Rectal smooth muscle tissue (tissue), 1 donor: ENCODE results near the gene ACAN.

Source experiments
- H3K27ac ChIP-seq: one replicate; pipeline ENCODE4 v1.7.0; 2013; ENCODE audit warnings: low read depth, low read length, inconsistent platforms
- H3K27me3 ChIP-seq: one replicate; pipeline ENCODE4 v1.7.0; 2013; ENCODE audit warnings: low read length; ENCODE audit not compliant: control insufficient read depth, insufficient read depth
- H3K36me3 ChIP-seq: one replicate; pipeline ENCODE4 v1.7.0; 2013; ENCODE audit warnings: low read length; ENCODE audit not compliant: control insufficient read depth, insufficient read depth
- H3K4me1 ChIP-seq: one replicate; pipeline ENCODE4 v1.7.0; 2013; ENCODE audit warnings: low read length; ENCODE audit not compliant: control insufficient read depth, insufficient read depth
- H3K4me3 ChIP-seq: one replicate; pipeline ENCODE4 v1.7.0; 2013; ENCODE audit warnings: low read length
- H3K9ac ChIP-seq: one replicate; pipeline ENCODE4 v1.7.0; 2013; ENCODE audit warnings: low read length

The ACAN gene

DNA sequence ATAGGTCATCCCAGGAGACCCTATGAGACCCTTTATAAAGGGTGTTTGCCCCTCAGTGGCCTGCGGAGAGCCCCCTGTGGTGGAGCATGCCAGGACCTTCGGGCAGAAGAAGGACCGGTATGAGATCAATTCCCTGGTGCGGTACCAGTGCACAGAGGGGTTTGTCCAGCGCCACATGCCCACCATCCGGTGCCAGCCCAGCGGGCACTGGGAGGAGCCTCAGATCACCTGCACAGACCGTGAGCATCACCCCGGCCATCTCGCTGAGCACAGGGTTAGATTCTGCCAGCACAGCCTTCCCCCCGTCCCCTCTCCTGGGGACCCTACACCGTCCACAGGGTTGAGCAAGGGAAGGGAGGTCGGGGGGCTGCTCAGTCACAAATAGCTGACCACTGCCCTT lies 70.5 kb downstream of the ACAN start:
- Histone ChIP-seq H3K4me1 (no peaks in the 10 kb centered on the region), H3K9ac (no peak overlapping the region), H3K36me3 (no peaks in the 10 kb centered on the region), H3K27me3 (peaks cover 2% of the 10 kb centered on the region), H3K4me3 (no peak overlapping the region), H3K27ac (no peak overlapping the region)

DNA sequence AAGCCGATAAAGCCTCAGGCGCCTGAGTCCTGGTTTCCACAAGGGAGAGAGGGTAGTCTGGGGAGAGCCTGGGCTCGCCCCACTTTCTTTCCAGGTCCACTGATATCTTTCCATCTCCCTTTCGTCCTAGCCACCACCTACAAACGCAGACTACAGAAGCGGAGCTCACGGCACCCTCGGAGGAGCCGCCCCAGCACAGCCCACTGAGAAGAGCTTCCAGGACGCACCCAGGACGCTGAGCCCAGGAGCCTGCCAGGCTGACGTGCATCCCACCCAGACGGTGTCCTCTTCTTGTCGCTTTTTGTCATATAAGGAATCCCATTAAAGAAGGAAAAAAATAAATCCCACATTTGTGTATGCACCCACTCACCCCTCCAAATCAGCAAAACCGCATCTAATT lies 71.0 kb downstream of the ACAN start:
- Histone ChIP-seq H3K27me3 (peaks cover 2% of the 10 kb centered on the region), H3K9ac (no peak overlapping the region), H3K27ac (no peak overlapping the region), H3K36me3 (no peaks in the 10 kb centered on the region), H3K4me3 (no peak overlapping the region), H3K4me1 (no peaks in the 10 kb centered on the region)

DNA sequence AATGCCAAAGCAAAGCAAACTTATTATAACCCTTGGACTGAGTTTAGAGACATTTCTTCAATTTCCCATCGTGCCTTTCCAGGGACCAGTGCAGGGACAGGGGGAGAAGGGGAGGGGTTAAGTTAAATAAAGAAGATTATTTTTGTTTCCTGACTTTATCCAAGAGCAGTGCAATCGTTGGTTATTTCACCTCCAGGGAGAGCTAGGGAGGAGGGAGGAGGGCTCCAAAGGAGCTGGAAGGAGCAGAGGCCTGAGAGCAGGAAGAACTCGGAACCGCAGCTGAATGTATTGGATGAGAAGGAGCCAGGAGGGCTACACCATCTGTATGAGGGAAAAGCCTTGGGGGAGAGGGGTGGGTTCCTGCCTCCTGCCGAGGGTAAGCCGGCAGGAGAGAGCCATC lies 71.4 kb downstream of the ACAN start:
- Histone ChIP-seq H3K9ac (no peak overlapping the region), H3K27me3 (peaks cover 2% of the 10 kb centered on the region), H3K36me3 (no peaks in the 10 kb centered on the region), H3K4me1 (no peaks in the 10 kb centered on the region), H3K27ac (no peak overlapping the region), H3K4me3 (no peak overlapping the region)

DNA sequence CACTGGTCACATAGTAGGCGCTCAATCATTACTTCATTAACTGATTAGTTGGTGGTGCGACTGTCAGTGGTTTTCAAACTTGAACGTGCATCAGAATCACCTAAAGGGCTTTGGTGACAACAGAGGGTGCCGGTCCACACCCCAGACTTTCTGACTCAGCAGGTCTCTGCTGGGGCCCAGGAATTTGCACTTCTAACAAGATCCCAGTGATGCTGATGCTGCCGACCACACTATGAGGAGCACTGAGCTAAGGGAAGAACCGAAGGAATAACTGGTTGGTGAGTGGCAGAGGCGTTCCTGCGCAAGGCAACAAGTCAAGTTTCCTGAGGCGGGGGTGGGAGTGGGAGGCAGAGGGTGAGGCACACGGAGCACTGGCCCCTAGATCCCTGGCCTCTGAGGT lies 73.3 kb downstream of the ACAN start:
- H3K9ac ChIP-seq = no peak overlapping the region

DNA sequence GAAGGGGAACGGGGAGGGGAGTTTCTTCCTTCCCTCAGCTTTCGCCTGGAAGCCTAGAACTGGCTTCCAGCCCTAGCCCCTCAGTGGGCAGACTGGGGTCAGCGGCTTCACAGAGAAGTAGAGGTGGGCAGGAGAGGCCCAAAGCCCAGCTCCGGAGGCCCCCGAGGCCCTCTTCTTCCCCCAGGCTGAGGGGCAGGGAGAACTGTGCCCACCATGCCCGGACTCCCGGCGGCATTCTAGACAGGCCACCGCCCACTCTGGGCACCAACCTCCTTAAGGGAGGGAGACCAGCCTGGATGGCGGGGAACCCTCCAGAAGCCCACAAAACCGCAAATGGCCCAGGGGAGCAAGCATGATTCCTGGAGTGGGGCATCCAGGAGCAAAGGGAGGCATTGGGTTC lies 74.2 kb downstream of the ACAN start:
- Histone ChIP-seq H3K27me3 (no peaks in the 10 kb centered on the region), H3K27ac (no peak overlapping the region), H3K36me3 (no peaks in the 10 kb centered on the region), H3K4me1 (no peaks in the 10 kb centered on the region), H3K9ac (no peak overlapping the region), H3K4me3 (no peak overlapping the region)

More for the DNA sequence above, 73.3 kb downstream of the ACAN start:
- Histone ChIP-seq H3K36me3 (no peaks in the 10 kb centered on the region), H3K27me3 (no peaks in the 10 kb centered on the region), H3K27ac (no peak overlapping the region), H3K4me1 (no peaks in the 10 kb centered on the region), H3K4me3 (no peak overlapping the region)

DNA sequence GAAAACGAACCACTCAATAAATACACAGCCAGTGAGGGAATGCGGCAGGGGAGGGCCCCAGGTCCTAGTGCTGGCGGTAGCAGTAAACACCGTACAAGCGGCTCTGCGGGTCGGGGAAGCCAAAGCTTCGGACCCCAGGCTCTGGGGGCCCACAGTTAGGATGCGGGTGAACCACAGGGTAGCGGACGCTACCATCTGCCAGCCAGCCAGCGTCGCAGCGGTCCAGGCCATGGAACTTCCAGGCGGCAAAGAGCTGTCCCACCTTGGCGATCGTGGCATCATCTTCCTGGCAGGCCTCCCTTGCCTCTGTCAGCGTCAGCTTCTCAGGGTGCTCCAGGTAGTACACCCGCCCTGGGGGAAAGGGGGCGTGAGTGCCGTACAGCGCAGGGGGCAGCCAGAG lies 74.7 kb downstream of the ACAN start:
- no peak overlapping the region for H3K4me3 ChIP-seq
- no peaks in the 10 kb centered on the region for H3K36me3 ChIP-seq
- no peaks in the 10 kb centered on the region for H3K27me3 ChIP-seq
- no peaks in the 10 kb centered on the region for H3K4me1 ChIP-seq
- H3K9ac ChIP-seq = no peak overlapping the region
- H3K27ac ChIP-seq = no peak overlapping the region

DNA sequence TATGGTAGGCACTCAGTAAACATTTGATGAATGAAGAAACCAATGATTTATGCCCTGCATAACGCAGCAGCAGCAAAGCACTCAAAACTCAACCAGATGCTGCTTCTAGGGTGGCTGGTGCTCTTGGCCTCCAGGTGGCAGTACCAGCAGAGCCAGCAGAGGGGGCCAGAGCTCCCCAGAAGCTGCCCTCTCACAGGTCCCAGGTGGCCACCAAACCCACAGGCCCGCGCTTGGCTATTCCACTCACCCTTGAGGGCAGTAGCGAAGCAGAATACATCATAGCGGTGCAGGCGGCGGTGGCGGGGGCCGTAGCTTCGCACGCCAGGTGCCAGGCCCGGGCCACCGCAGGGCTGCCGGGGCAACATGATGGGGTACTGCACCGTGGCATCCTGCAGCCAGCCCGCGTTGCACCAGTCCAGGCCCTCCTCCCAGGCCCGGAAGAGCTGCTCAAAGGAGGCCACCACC lies 75.5 kb downstream of the ACAN start:
- Histone ChIP-seq H3K4me1 (no peaks in the 10 kb centered on the region), H3K27me3 (no peaks in the 10 kb centered on the region), H3K9ac (no peak overlapping the region), H3K4me3 (no peak overlapping the region), H3K36me3 (no peaks in the 10 kb centered on the region), H3K27ac (no peak overlapping the region)

DNA sequence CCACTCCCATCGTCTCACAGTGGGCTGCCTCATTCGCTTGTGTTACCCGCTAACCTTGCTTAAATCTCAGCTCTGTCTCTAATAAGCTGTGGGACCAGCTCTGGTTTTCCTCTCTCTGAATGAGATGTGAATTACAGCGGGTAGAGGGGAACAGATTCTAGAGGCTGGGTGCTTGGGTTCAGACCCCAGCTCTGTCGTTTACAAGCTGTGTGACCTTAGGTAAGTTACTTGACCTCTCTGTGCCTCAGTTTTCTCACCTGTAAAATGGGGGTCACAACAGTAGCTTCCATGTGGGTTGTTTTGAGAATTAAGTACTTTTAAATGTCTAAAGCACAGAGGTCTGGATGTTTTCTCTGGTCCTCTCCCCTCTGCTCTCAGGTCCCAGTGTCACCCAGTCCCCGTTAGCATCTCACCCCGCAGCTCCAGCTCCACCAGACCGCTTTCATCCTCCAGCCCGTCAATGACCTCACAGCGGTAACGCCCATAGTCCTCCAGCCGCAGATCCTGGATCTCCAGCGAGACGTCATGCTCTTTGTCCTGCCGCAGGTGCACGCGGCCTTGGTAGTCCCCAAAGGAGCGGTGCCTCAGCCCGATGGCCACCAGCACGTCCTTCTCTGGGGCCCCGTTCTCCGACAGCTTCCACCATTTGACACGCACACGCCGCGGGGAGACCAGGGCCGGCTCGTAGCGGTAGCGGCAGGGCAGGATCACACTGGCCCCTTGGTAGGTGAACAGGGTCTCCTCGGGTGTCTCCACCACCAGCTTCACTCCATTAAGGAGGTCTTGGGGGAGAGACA lies 77.9 kb downstream of the ACAN start:
- Histone ChIP-seq H3K4me1 (no peaks in the 10 kb centered on the region), H3K36me3 (no peaks in the 10 kb centered on the region), H3K27me3 (no peaks in the 10 kb centered on the region), H3K9ac (no peak overlapping the region), H3K4me3 (no peak overlapping the region), H3K27ac (no peak overlapping the region)

DNA sequence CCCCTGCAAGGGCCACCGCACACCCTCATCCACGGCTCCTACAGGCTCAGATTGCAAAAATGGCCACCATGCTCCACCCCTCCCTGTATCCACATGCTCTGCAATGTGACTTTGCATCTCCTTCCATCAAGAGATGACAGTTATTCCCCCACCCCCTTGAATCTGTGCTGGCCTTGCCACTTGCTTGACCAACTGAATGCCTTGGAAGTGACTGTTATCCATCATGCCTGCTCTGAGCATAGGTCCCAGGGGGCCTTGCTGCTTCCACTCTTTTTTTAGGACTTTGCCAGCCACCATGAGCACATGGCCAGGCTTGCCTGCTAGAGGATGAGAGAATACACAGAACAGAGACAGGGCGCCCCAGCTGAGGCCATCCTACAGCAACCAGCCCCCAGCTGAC lies 78.5 kb downstream of the ACAN start:
- H3K27me3 ChIP-seq = no peaks in the 10 kb centered on the region
- H3K4me3 ChIP-seq = no peak overlapping the region
- no peak overlapping the region for H3K9ac ChIP-seq
- H3K4me1 ChIP-seq = no peaks in the 10 kb centered on the region
- H3K27ac ChIP-seq = no peak overlapping the region
- no peaks in the 10 kb centered on the region for H3K36me3 ChIP-seq

DNA sequence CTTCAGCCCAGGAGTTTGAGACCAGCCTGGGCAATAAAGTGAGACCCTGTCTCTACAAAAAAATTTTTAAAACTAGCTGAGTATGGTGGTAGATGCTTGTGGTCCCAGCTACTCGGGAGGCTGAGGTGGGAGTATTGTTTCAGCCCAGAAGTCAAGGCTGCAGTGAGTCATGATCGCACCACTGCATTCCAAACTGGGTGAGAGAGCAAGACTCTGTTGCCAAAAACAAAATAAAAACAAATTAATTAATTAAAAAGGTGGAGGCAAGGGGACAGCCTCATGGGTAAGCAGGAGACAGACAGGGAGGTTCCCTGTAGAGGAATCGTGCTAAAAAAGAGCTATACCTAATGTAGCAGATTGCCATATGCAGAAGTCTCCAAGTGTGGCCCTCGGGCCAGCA lies 79.5 kb downstream of the ACAN start:
- Histone ChIP-seq H3K4me1 (no peaks in the 10 kb centered on the region), H3K27me3 (no peaks in the 10 kb centered on the region), H3K4me3 (no peak overlapping the region), H3K36me3 (no peaks in the 10 kb centered on the region), H3K27ac (no peak overlapping the region), H3K9ac (no peak overlapping the region)

DNA sequence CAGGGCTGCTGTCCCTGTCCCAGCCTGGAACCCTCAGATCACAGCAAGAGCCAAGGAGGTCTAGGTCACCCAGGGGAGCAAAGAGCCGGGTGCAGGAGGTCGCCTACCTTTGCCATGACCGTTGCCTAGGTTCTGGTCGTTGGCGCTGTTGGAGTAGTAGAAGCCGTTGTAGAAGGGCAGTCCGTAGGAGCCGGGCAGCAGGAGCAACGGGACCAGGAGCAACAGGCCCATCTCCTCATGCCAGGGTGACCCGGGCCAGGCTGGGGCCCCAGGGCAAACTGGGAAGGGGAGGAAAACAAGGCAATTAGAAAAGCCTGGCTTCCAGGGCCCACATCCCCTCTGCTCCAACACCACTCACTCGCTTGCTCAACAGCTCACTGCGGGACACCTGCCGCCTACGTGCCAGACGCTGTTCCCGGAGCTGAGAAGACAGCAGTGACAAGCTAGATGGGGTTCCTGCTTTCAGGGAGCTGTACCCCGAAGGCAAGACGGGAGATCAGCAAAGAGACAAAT lies 83.9 kb downstream of the ACAN start:
- Histone ChIP-seq H3K4me3 (no peak overlapping the region), H3K9ac (no peak overlapping the region), H3K36me3 (no peaks in the 10 kb centered on the region), H3K27me3 (no peaks in the 10 kb centered on the region), H3K27ac (no peak overlapping the region), H3K4me1 (no peaks in the 10 kb centered on the region)

DNA sequence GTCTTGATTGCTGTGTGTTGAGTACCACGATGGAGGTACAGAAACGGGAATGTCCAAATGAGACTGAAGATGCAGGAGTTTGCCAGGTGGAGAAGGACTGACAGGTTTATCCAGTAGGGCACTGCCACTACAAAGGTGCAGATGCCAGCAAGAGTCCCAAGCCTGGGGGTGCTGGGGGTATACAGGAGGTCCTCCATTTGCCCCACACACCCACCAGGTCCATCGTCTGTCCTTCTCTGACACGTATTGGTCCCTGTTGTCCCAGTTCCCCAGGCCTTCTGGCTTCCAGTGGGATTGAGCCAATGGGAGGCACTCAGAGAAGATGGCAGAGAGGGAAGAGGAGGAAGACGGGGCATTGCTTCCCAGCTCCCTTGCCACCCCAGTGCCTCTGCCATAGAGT lies 85.5 kb downstream of the ACAN start:
- Histone ChIP-seq H3K27ac (no peak overlapping the region), H3K27me3 (peaks cover 2% of the 10 kb centered on the region), H3K36me3 (no peaks in the 10 kb centered on the region), H3K4me1 (no peaks in the 10 kb centered on the region), H3K4me3 (no peak overlapping the region), H3K9ac (no peak overlapping the region)

DNA sequence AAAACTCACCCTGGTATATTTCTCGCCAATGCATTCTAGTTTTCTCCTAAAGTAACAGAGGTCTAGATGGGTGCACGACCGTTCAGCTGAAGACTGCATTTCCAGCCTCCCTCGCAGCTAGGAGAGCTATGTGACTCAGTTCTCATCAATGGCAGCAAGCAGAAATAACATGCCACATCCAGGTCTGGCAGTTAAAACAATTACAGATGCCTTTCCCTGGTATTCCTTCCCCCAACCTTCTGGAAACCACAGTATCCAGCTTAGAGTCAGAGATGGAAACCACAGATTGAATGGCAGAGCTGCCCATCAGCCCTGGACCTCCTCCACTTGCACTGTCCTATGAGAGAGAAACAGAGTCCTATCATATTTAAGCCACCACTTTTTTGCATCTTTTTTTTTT lies 87.3 kb downstream of the ACAN start:
- Histone ChIP-seq H3K4me1 (no peaks in the 10 kb centered on the region), H3K9ac (no peak overlapping the region), H3K27me3 (peaks cover 11% of the 10 kb centered on the region), H3K36me3 (no peaks in the 10 kb centered on the region), H3K27ac (no peak overlapping the region), H3K4me3 (no peak overlapping the region)
